ENCODE results near the gene DCDC2B. TPM values are rescaled to one million over a fixed set of nuclear protein-coding genes. Genes with fewer than 3 reads are reported as not detected.

The DCDC2B gene
- total and polyA plus RNA-seq, 2 of the 13 experiments (the other 11 are each of a cell fraction or from before 2014, with no cell fraction given) = not detected

DNA sequence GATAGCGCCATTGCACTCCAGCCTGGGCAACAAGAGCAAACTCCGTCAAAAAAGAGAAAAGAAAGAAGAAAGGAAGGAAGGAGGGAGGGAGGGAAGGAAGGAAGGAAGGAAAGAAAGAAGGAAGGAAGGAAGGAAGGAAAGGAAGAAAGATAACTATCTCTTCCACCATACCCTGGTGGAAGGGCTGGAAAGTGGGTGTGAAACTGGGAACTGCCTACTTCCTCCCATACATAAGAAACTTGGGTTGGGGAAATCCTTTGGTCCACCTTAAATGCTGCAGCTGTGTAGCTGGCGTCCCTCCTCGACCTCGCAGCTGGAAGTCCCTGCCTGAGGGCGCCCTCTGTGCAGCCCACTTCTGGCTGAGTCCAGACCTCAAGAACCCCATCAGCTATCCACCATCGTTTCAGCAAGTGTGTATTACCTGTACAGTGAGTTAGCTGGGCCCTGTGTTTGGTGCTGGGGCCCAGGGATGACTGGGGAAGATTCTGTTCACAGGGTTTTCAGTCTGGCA is 33.5 kb downstream of the DCDC2B start (continued):
- TF ChIP-seq, protein P1, sequence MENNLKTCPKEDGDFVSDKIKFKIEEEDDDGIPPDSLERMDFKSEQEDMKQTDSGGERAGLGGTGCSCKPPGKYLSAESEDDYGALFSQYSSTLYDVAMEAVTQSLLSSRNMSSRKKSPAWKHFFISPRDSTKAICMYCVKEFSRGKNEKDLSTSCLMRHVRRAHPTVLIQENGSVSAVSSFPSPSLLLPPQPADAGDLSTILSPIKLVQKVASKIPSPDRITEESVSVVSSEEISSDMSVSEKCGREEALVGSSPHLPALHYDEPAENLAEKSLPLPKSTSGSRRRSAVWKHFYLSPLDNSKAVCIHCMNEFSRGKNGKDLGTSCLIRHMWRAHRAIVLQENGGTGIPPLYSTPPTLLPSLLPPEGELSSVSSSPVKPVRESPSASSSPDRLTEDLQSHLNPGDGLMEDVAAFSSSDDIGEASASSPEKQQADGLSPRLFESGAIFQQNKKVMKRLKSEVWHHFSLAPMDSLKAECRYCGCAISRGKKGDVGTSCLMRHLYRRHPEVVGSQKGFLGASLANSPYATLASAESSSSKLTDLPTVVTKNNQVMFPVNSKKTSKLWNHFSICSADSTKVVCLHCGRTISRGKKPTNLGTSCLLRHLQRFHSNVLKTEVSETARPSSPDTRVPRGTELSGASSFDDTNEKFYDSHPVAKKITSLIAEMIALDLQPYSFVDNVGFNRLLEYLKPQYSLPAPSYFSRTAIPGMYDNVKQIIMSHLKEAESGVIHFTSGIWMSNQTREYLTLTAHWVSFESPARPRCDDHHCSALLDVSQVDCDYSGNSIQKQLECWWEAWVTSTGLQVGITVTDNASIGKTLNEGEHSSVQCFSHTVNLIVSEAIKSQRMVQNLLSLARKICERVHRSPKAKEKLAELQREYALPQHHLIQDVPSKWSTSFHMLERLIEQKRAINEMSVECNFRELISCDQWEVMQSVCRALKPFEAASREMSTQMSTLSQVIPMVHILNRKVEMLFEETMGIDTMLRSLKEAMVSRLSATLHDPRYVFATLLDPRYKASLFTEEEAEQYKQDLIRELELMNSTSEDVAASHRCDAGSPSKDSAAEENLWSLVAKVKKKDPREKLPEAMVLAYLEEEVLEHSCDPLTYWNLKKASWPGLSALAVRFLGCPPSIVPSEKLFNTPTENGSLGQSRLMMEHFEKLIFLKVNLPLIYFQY (CRISPR knock-in tag; IDR thresholded peaks at IDR 0.05; ENCODE audit: borderline replicate concordance) = no peak
- no peak for TF ChIP-seq POGZ (CRISPR knock-in tag; IDR thresholded peaks at IDR 0.05)
- TF ChIP-seq, protein P2, sequence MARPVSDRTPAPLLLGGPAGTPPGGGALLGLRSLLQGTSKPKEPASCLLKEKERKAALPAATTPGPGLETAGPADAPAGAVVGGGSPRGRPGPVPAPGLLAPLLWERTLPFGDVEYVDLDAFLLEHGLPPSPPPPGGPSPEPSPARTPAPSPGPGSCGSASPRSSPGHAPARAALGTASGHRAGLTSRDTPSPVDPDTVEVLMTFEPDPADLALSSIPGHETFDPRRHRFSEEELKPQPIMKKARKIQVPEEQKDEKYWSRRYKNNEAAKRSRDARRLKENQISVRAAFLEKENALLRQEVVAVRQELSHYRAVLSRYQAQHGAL (CRISPR knock-in tag; IDR thresholded peaks at IDR 0.05; ENCODE audit: not compliant biosample characterization) = no peak
- no peak for TF ChIP-seq WIZ (CRISPR knock-in tag; IDR thresholded peaks at IDR 0.05)
- TF ChIP-seq, protein P3, sequence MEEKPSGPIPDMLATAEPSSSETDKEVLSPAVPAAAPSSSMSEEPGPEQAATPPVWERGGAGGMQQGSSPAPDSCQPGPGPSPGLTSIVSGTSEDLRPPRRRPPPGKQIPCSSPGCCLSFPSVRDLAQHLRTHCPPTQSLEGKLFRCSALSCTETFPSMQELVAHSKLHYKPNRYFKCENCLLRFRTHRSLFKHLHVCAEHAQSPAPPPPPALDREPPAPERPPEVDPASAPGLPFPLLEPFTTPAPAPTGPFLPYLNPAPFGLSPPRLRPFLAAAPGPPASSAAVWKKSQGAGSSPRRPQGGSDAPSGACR (CRISPR knock-in tag; IDR thresholded peaks at IDR 0.05) = no peak
- TF ChIP-seq SAP130 (CRISPR knock-in tag; IDR thresholded peaks at IDR 0.05; ENCODE audit: low read depth) = 0 out of 2 replicates have a peak, but pooled peaks have one; percentile 21
- TF ChIP-seq HOXA5 (CRISPR knock-in tag; IDR thresholded peaks at IDR 0.05) = no peak
- TF ChIP-seq, protein P4, sequence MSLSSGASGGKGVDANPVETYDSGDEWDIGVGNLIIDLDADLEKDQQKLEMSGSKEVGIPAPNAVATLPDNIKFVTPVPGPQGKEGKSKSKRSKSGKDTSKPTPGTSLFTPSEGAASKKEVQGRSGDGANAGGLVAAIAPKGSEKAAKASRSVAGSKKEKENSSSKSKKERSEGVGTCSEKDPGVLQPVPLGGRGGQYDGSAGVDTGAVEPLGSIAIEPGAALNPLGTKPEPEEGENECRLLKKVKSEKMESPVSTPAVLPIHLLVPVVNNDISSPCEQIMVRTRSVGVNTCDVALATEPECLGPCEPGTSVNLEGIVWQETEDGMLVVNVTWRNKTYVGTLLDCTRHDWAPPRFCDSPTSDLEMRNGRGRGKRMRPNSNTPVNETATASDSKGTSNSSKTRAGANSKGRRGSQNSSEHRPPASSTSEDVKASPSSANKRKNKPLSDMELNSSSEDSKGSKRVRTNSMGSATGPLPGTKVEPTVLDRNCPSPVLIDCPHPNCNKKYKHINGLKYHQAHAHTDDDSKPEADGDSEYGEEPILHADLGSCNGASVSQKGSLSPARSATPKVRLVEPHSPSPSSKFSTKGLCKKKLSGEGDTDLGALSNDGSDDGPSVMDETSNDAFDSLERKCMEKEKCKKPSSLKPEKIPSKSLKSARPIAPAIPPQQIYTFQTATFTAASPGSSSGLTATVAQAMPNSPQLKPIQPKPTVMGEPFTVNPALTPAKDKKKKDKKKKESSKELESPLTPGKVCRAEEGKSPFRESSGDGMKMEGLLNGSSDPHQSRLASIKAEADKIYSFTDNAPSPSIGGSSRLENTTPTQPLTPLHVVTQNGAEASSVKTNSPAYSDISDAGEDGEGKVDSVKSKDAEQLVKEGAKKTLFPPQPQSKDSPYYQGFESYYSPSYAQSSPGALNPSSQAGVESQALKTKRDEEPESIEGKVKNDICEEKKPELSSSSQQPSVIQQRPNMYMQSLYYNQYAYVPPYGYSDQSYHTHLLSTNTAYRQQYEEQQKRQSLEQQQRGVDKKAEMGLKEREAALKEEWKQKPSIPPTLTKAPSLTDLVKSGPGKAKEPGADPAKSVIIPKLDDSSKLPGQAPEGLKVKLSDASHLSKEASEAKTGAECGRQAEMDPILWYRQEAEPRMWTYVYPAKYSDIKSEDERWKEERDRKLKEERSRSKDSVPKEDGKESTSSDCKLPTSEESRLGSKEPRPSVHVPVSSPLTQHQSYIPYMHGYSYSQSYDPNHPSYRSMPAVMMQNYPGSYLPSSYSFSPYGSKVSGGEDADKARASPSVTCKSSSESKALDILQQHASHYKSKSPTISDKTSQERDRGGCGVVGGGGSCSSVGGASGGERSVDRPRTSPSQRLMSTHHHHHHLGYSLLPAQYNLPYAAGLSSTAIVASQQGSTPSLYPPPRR (CRISPR knock-in tag; IDR thresholded peaks at IDR 0.05; ENCODE audit: borderline replicate concordance) = no peak
